HepG2 (cell line): Measurements from ENCODE around the gene GYS2. TPM values are rescaled to one million over a fixed set of nuclear protein-coding genes. Genes with fewer than 3 reads are reported as not detected.

Experiments
- ATAC-seq: fragments of 200-7000 bp; cut with Tn5 transposase; 3 replicates; pipeline ENCODE4 v1.9.1; 2020; ENCODE audit warnings: mild to moderate bottlenecking, moderate library complexity
- BruUV-seq: library from RNA; stranded (reverse); fragments of 400-500 nt; replicated peaks from 2 replicates; lab custom pipeline; 2021; lab: Mats Ljungman, UMichigan
- CTCF ChIA-PET: fragments of 300-600 bp; formaldehyde crosslinking; extraction: SDS; loops from one replicate; lab custom pipeline; 2021; ENCODE audit warnings: low total read pairs, inconsistent platforms, low intra/inter-chr PET ratio; lab: Yijun Ruan, JAX
- POLR2A ChIA-PET: fragments of 350-600 bp; sonication (Branson Sonifier 250); formaldehyde crosslinking; loops from one replicate; lab custom pipeline; 2020; ENCODE audit warnings: antibody characterized with exemption, inconsistent platforms; lab: Yijun Ruan, JAX
- DNase-seq: peaks from one replicate; pipeline ENCODE4 v3.0.0-alpha.2; 2015; ENCODE audit warnings: low spot score
- FAIRE-seq: peaks from 3 replicates; lab custom pipeline; 2011; peaks lifted over from hg19 to GRCh38; lab: Jason Lieb, UNC
- H2AFZ ChIP-seq: one replicate; pipeline ENCODE4 v1.6.1; 2011; ENCODE audit warnings: low read length, inconsistent platforms
- H3K27ac ChIP-seq: fragments of 300-600 bp; 3 replicates; pipeline ENCODE4 v1.8.0; 2011; ENCODE audit warnings: mixed run types, mild to moderate bottlenecking, mixed read lengths, low read length, inconsistent platforms; ENCODE audit not compliant: insufficient read depth; ENCODE audit errors: extremely low read length
- H3K27me3 ChIP-seq, 2 experiments: fragments of 200-600 bp in 1 of 2; 2 replicates in 1 of 2; 3 replicates in 1 of 2; pipeline versions ENCODE4 v1.6.0 to v1.8.0; 2011; ENCODE audit warnings: low read length in 2 of 2, mild to moderate bottlenecking in 2 of 2, moderate library complexity in 2 of 2, inconsistent platforms in 1 of 2; ENCODE audit not compliant: insufficient read depth in 2 of 2, control insufficient read depth in 1 of 2
- H3K36me3 ChIP-seq, 2 experiments: fragments of 200-600 bp in 1 of 2; replicated peaks in 1 of 2; 2 replicates in 1 of 2; 3 replicates in 1 of 2; pipeline versions ENCODE4 v1.5.1 to v1.8.0; 2011; ENCODE audit warnings: low read length in 2 of 2, inconsistent platforms in 1 of 2; ENCODE audit not compliant: insufficient read depth in 2 of 2, control insufficient read depth in 1 of 2
- H3K4me1 ChIP-seq: 2 replicates; pipeline ENCODE4 v1.5.1; 2012; ENCODE audit warnings: low read length, inconsistent platforms; ENCODE audit not compliant: insufficient read depth
- H3K4me2 ChIP-seq: 2 replicates; pipeline ENCODE4 v1.6.0; 2011; ENCODE audit warnings: low read depth, low read length, inconsistent platforms
- H3K4me3 ChIP-seq, 3 experiments: fragments of 200-600 bp in 1 of 3; sonication (generic), shearing (Covaris generic) in 1 of 3; replicated peaks in 1 of 3; 2 replicates each; pipeline ENCODE4 v1.5.1; 2011 to 2016; ENCODE audit warnings: low read length in 3 of 3, inconsistent platforms in 2 of 3, low read depth in 2 of 3, mild to moderate bottlenecking in 2 of 3, control low read depth in 1 of 3, mixed read lengths in 1 of 3; ENCODE audit not compliant: insufficient read depth in 1 of 3
- H3K79me2 ChIP-seq: one replicate; pipeline ENCODE4 v1.6.1; 2011; ENCODE audit warnings: low read length, inconsistent platforms; ENCODE audit not compliant: insufficient read depth
- H3K9ac ChIP-seq: 2 replicates; pipeline ENCODE4 v1.6.0; 2011; ENCODE audit warnings: mild to moderate bottlenecking, low read depth, low read length, inconsistent platforms; ENCODE audit not compliant: insufficient read depth
- H3K9me3 ChIP-seq: 2 replicates; pipeline ENCODE4 v1.5.1; 2012; ENCODE audit warnings: mild to moderate bottlenecking, low read length
- H4K20me1 ChIP-seq: 2 replicates; pipeline ENCODE4 v1.6.0; 2011; ENCODE audit warnings: inconsistent platforms, mild to moderate bottlenecking, low read length, moderate library complexity; ENCODE audit not compliant: insufficient read depth
- GTF3A ChIP-seq: sonication (generic); formaldehyde crosslinking; conservative IDR thresholded peaks from 2 replicates; pipeline ENCODE4 v1.4.0; 2020; ENCODE audit warnings: mild to moderate bottlenecking, missing genetic modification reagents
- MXD3 ChIP-seq: IDR thresholded peaks from 2 replicates; pipeline ENCODE4 v1.6.1; 2016; ENCODE audit warnings: mild to moderate bottlenecking, missing biosample characterization, missing genetic modification reagents
- NFE2L1 ChIP-seq: sonication (generic); formaldehyde crosslinking; IDR thresholded peaks from 2 replicates; pipeline ENCODE4 v1.4.0; 2020; ENCODE audit warnings: missing genetic modification reagents, mild to moderate bottlenecking, borderline replicate concordance
- SETDB1 ChIP-seq: sonication (generic); formaldehyde crosslinking; IDR thresholded peaks from 2 replicates; pipeline ENCODE4 v1.5.1; 2020; ENCODE audit warnings: missing genetic modification reagents, mild to moderate bottlenecking, borderline replicate concordance
- SNAI1 ChIP-seq: sonication (generic); formaldehyde crosslinking; IDR thresholded peaks from 2 replicates; pipeline ENCODE4 v1.5.0; 2020; ENCODE audit warnings: mild to moderate bottlenecking, missing genetic modification reagents, borderline replicate concordance
- SNAPC2 ChIP-seq: sonication (generic); formaldehyde crosslinking; IDR thresholded peaks from 2 replicates; pipeline ENCODE4 v1.8.1; 2022; ENCODE audit warnings: mild to moderate bottlenecking, missing genetic modification reagents
- SNRNP70 ChIP-seq: fragments of 200-400 bp; formaldehyde crosslinking; IDR thresholded peaks from 2 replicates; pipeline ENCODE4 v1.6.1; 2017; ENCODE audit warnings: mild to moderate bottlenecking, low read depth, low read length, moderate library complexity
- UBTF ChIP-seq: sonication (generic); formaldehyde crosslinking; IDR thresholded peaks from 2 replicates; pipeline ENCODE4 v1.4.0; 2020; ENCODE audit warnings: mild to moderate bottlenecking, missing genetic modification reagents
- ZNF33A ChIP-seq: sonication (generic); formaldehyde crosslinking; IDR thresholded peaks from 2 replicates; pipeline ENCODE4 v1.5.1; 2020; ENCODE audit warnings: missing genetic modification reagents, mild to moderate bottlenecking, moderate library complexity, borderline replicate concordance
- ZNF362 ChIP-seq: sonication (generic); formaldehyde crosslinking; IDR thresholded peaks from 2 replicates; pipeline ENCODE4 v1.4.0; 2020; ENCODE audit warnings: missing genetic modification reagents, mild to moderate bottlenecking, borderline replicate concordance
- ZNF513 ChIP-seq: sonication (generic); formaldehyde crosslinking; conservative IDR thresholded peaks from 2 replicates; pipeline ENCODE4 v1.5.0; 2020; ENCODE audit warnings: missing genetic modification reagents
- ZNF570 ChIP-seq: sonication (generic); formaldehyde crosslinking; IDR thresholded peaks from 2 replicates; pipeline ENCODE4 v1.4.0; 2020; ENCODE audit warnings: mild to moderate bottlenecking, missing genetic modification reagents, borderline replicate concordance
- ZNF609 ChIP-seq: sonication (generic); formaldehyde crosslinking; IDR thresholded peaks from 2 replicates; pipeline ENCODE4 v1.4.0; 2020; ENCODE audit warnings: mild to moderate bottlenecking, missing genetic modification reagents, borderline replicate concordance
- ZNF746 ChIP-seq: sonication (generic); formaldehyde crosslinking; IDR thresholded peaks from 2 replicates; pipeline ENCODE4 v1.8.0; 2022; ENCODE audit warnings: mild to moderate bottlenecking, missing genetic modification reagents
- in situ Hi-C: cut with HindIII; loops from 2 replicates; pipeline ENCODE4 v1.10.0; 2017; ENCODE audit warnings: low pct_unique_long_range_greater_than_20kb; ENCODE audit not compliant: extremely low pct_ligation_motif_present
- intact Hi-C: fragments of 100-400 bp; cut with micrococcal nuclease; formaldehyde crosslinking; loops from one replicate; pipeline ENCODE4 v1.10.0; 2022; ENCODE audit not compliant: unreplicated experiment
- polyA plus RNA-seq, 8 experiments: library from polyadenylated mRNA; depleted of rRNA in 3 of 8; stranded (reverse) in 7 of 8; unstranded in 1 of 8; fragments of >200 nt; fragmentation: Illumina TruSeq in 4 of 8; extraction: Trizol in 4 of 8; gene quantifications; 2 replicates each; pipeline versions ENCODE4 v1.2.1 to v1.2.3, GENCODE V29; 2011 to 2016; ENCODE audit warnings: low read depth in 4 of 8, missing spikeins in 1 of 8, mixed read lengths in 1 of 8; ENCODE audit not compliant: insufficient read depth in 1 of 8
- total RNA-seq, 5 experiments: library from RNA; depleted of rRNA; stranded (reverse); fragments of >200 nt; fragmentation: Illumina TruSeq; extraction: Trizol; gene quantifications; 2 replicates each; pipeline ENCODE4 v1.2.3, GENCODE V29; 2016; ENCODE audit warnings: low read depth in 1 of 5

GYS2 gene
- total and polyA plus RNA-seq, 2 of the 13 experiments (the other 11 are each of a cell fraction or from before 2014, with no cell fraction given), result not detected

GRCh38 chr12:21618566-21618965 is 13.9 kb upstream of the GYS2 start:
- Histone ChIP-seq H3K27me3 (no peaks in the 10 kb centered on the region), H3K36me3 (no peaks in the 10 kb centered on the region), H4K20me1 (no peaks in the 10 kb centered on the region), H3K4me1 (no peaks in the 10 kb centered on the region), H2AFZ (no peak overlapping the region), H3K4me3 (no peak overlapping the region), H3K79me2 (no peaks in the 10 kb centered on the region), H3K9ac (no peak overlapping the region), H3K27ac (no peak overlapping the region), H3K9me3 (no peaks in the 10 kb centered on the region), H3K4me2 (no peak overlapping the region)
- intact Hi-C loops (no loop called here), in situ Hi-C loops (no loop called here)
- no peak for TF ChIP-seq GTF3A (CRISPR knock-in tag)
- TF ChIP-seq ZNF609 (CRISPR knock-in tag), result no peak
- TF ChIP-seq SETDB1 (CRISPR knock-in tag), result no peak
- TF ChIP-seq ZNF570 (CRISPR knock-in tag), result no peak
- no peak for TF ChIP-seq MXD3
- TF ChIP-seq SNAI1 (CRISPR knock-in tag), result no peak
- no peak for TF ChIP-seq NFE2L1 (CRISPR knock-in tag)
- no peak for TF ChIP-seq ZNF362 (CRISPR knock-in tag)
- TF ChIP-seq ZNF33A (CRISPR knock-in tag), result no peak
- no peak for TF ChIP-seq ZNF513 (CRISPR knock-in tag)
- TF ChIP-seq ZNF746 (CRISPR knock-in tag), result no peak
- no peak for TF ChIP-seq SNRNP70
- TF ChIP-seq UBTF, result no peak
- TF ChIP-seq SNAPC2 (CRISPR knock-in tag), result no peak
- FAIRE-seq, result no peak
- CTCF ChIA-PET, result no interaction called here
- POLR2A ChIA-PET, result no interaction called here
- no peak for DNase-seq
- no TSS peak for BruUV-seq
- no peak for ATAC-seq
